Activated T-cell treated with anti-CD3 and anti-CD28 coated beads, Interleukin-2, amount 50 U/mL, for 48 hours (primary cell): ENCODE measurements around the gene DISP1.
A peak's percentile ranks its signal among the peaks of the same experiment; 100 is the strongest.

Source experiments
- DNase-seq, 2 experiments: peaks; one replicate each; pipeline ENCODE4 v3.0.0-alpha.2; 2020

Gene DISP1

GRCh38 chr1:222814536-222815439 is at the start of gene DISP1:
TSS of gene DISP1 (plus strand) at chr1:222815039. CDS start at chr1:222942824, 127,785 bp downstream.
- peak; percentile 83 to 84 for DNase-seq

GRCh38 chr1:222767152-222767571 is 47.7 kb upstream of the DISP1 start:
- DNase-seq: no peak

- no peak for DNase-seq
Measured at GRCh38 chr1:222768592-222768991, 46.2 kb upstream of the DISP1 start.

GRCh38 chr1:222769181-222769580 is 45.7 kb upstream of the DISP1 start:
- no peak for DNase-seq

GRCh38 chr1:222769971-222770620 is 44.7 kb upstream of the DISP1 start:
- DNase-seq: no peak

GRCh38 chr1:222772996-222773379 is 41.9 kb upstream of the DISP1 start:
- no peak for DNase-seq

GRCh38 chr1:222777463-222777862 is 37.4 kb upstream of the DISP1 start:
- DNase-seq: no peak

GRCh38 chr1:222777977-222778376 is 36.9 kb upstream of the DISP1 start:
- no peak for DNase-seq

- DNase-seq: no peak
Measured at GRCh38 chr1:222781251-222781650, 33.6 kb upstream of the DISP1 start.

- no peak for DNase-seq
Measured at GRCh38 chr1:222783051-222783450, 31.8 kb upstream of the DISP1 start.

- DNase-seq: no peak
Measured at GRCh38 chr1:222784371-222784770, 30.5 kb upstream of the DISP1 start.

GRCh38 chr1:222784916-222785315 is 29.9 kb upstream of the DISP1 start:
- DNase-seq: no peak

GRCh38 chr1:222785529-222785928 is 29.3 kb upstream of the DISP1 start:
- no peak for DNase-seq

- no peak for DNase-seq
Measured at GRCh38 chr1:222786121-222786520, 28.7 kb upstream of the DISP1 start.

GRCh38 chr1:222787729-222788128 is 27.1 kb upstream of the DISP1 start:
- no peak for DNase-seq

GRCh38 chr1:222788402-222789156 is 26.3 kb upstream of the DISP1 start:
- no peak for DNase-seq

- peak in 1 of 2 experiments; percentile 18 for DNase-seq
Measured at GRCh38 chr1:222790115-222790514, 24.7 kb upstream of the DISP1 start.

GRCh38 chr1:222790520-222790919 is 24.3 kb upstream of the DISP1 start:
- DNase-seq: no peak

- no peak for DNase-seq
Measured at GRCh38 chr1:222791006-222791710, 23.7 kb upstream of the DISP1 start.

- DNase-seq: no peak
Measured at GRCh38 chr1:222792744-222793143, 22.1 kb upstream of the DISP1 start.

GRCh38 chr1:222794656-222795474 is 20.0 kb upstream of the DISP1 start:
- no peak for DNase-seq

- DNase-seq: no peak
Measured at GRCh38 chr1:222798116-222798515, 16.7 kb upstream of the DISP1 start.
